Keratinocyte (primary cell): ENCODE results near the gene REL.

Experiments used
- EZH2 ChIP-seq: IDR thresholded peaks from one replicate; pipeline ENCODE4 v1.6.1; 2012; ENCODE audit warnings: inconsistent platforms, mild to moderate bottlenecking, low read length, moderate library complexity
- TF ChIP-seq, protein P1 (sequence below), 3 experiments: IDR thresholded peaks in 1 of 3; conservative IDR thresholded peaks in 1 of 3; optimal IDR thresholded peaks in 1 of 3; 2 replicates in 2 of 3; 3 replicates in 1 of 3; pipeline versions ENCODE3 to v1.5.1; 2011; ENCODE audit warnings: low read length in 3 of 3, mild to moderate bottlenecking in 3 of 3, moderate library complexity in 2 of 3, control low read depth in 1 of 3, inconsistent platforms in 1 of 3; ENCODE audit not compliant: insufficient read depth in 2 of 3; ENCODE audit errors: extremely low read depth in 1 of 3

DNA sequence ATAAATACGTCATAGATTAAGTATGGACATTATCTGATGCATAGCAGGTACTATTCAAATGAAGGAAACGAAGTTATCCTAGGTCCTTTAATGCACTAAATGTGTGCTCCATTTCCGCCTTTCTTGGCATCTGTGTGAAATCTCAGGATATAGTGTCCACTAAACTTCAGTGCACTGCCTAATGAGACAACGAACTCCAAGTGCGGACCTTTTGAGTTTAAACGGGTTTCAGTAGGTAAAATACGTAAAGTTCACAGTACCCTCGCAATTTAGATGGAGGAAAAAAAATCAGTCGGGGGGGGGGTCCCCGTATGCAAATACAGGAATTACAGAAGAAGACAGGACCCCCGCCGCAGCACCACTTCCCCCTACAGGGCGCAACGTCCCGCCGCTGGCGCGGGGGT lies 729 bp upstream of the REL start:
- TF ChIP-seq, protein P1, sequence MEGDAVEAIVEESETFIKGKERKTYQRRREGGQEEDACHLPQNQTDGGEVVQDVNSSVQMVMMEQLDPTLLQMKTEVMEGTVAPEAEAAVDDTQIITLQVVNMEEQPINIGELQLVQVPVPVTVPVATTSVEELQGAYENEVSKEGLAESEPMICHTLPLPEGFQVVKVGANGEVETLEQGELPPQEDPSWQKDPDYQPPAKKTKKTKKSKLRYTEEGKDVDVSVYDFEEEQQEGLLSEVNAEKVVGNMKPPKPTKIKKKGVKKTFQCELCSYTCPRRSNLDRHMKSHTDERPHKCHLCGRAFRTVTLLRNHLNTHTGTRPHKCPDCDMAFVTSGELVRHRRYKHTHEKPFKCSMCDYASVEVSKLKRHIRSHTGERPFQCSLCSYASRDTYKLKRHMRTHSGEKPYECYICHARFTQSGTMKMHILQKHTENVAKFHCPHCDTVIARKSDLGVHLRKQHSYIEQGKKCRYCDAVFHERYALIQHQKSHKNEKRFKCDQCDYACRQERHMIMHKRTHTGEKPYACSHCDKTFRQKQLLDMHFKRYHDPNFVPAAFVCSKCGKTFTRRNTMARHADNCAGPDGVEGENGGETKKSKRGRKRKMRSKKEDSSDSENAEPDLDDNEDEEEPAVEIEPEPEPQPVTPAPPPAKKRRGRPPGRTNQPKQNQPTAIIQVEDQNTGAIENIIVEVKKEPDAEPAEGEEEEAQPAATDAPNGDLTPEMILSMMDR (optimal IDR thresholded peaks at IDR 0.05 in 1 of 3, IDR thresholded peaks at IDR 0.05 in 1 of 3, conservative IDR thresholded peaks at IDR 0.05 in 1 of 3; ENCODE audit: extremely low read depth in 1 of 3, insufficient read depth in 2 of 3, low read length in 3 of 3): peak in 2 of 3 experiments; percentile 26 to 27
- no peak for TF ChIP-seq EZH2
